ENCODE data around the gene SAMD14.

The SAMD14 gene

GRCh38 chr17:50165066-50165465, 35.1 kb upstream of the SAMD14 start:
- DNase-seq = no peak

- no peak for DNase-seq
Measured at GRCh38 chr17:50164697-50164988, 34.7 kb upstream of the SAMD14 start.

DNA sequence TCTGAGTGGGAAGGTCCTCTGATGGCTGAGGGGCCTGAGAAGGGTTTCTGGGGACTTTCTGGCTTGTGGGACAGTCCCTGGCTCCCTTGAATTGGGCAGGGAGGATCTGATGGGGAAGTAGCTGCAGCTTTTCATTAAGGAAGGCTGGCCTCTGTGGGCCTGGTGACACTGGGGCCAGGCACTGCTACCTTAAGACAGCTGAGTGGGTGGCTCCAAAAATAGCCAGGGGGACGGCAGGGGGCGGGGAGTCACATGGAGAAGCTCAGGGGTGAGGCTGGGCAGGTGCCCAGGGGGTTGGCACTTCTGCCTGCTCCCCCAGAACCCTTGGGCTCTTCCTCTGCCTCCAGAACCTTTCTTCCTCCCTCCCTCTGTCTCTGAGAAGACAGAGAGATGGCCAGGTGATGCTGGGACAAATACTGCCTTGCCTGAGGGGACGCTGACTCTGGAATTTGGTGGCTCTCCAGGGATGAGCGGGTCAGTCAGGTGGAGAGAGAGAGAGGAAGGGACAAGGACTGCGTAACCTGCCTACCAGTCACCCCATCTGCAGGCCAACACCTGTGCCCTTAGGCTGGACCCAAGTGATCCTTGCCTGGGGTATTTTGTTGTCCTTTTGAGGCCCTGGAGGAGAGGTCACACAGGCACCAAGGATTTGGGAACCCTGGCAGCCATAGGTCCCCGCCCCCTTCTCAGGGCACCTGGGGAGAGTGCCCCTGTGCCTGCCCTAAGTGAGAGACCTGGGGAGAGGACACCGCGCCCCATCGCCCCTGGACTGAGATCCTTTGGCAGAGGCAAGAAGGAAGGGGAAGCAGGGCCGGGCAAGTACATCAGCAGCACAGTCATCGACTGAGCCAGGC, 34.1 kb upstream of the SAMD14 start:
- no peak for DNase-seq

- no peak for DNase-seq
Measured at GRCh38 chr17:50162466-50163254, 32.7 kb upstream of the SAMD14 start.

DNA sequence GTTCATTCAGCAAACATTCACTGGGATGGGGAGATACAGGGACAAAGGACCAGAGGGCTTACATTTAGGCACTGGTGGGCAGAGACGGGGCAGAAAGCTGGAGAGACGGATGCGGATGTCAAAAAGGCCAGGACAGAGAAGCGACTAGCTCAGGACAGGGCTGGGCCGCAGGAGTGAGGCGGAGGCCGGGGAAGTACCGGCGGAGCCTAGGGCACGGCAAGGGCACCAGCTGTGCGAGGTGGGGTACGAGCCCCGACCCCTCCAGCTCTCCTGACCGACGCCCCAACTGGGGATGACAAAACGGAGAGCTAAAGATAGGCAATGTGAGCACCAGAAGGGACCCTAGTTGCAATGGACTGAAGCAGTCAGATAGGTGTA, 31.9 kb upstream of the SAMD14 start:
- no peak for DNase-seq

GRCh38 chr17:50161023-50161910, 31.3 kb upstream of the SAMD14 start:
- DNase-seq = peak; percentile 90

- no peak for DNase-seq
Measured at GRCh38 chr17:50157891-50158290, 27.9 kb upstream of the SAMD14 start.

DNA sequence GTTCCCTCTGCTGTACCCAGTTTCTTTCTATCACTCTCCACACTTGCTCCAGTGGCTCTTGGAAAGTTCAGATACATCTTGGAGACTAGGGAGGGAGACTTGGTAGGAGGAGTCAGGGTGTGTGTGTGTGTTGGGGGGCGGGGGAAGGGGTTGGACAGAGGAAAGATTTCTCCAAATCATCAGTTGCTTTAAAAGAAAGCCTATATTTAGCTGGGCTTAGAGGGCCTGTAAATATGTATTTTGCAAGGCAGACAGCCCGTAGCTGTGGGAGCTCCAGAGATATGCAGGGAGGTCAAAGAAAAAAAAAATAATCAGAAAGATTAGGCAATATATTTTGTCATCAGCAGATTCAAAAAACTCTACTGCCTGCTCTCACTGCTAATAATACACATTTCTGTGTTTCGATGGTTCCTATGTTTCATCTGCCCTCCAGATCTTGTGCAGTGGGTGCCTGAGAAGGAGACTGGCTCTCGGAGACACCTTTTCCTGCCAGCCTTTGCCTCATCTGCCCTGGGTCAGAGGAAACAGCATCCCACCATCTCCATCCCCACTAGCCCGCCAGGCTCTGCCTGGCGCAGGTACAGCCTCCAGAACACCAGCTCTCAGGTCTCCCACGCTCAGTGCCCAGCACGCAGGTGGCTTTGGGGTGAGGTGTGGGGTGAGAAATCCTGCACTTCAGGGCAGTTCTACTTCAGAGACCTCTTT, 25.3 kb upstream of the SAMD14 start:
- no peak for DNase-seq

DNA sequence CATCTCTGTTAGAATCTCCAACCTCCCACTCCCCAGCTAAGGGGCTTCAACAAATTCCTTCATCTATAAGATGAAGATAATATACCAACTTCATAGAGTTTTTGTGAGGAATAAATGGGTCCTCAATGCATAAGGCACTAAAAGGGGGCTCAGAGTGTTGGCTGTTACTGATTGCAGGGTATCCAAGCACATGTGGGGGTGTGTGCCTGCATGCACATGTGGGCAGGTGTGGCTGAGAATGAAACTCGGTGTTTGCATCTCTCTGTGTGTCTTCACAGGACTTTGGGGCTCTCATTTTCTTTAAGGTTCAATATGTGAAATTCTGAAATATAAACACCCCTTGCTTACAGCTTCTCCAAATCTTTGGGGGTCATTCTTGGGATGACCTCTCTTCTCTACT, 24.6 kb upstream of the SAMD14 start:
- DNase-seq = no peak

DNA sequence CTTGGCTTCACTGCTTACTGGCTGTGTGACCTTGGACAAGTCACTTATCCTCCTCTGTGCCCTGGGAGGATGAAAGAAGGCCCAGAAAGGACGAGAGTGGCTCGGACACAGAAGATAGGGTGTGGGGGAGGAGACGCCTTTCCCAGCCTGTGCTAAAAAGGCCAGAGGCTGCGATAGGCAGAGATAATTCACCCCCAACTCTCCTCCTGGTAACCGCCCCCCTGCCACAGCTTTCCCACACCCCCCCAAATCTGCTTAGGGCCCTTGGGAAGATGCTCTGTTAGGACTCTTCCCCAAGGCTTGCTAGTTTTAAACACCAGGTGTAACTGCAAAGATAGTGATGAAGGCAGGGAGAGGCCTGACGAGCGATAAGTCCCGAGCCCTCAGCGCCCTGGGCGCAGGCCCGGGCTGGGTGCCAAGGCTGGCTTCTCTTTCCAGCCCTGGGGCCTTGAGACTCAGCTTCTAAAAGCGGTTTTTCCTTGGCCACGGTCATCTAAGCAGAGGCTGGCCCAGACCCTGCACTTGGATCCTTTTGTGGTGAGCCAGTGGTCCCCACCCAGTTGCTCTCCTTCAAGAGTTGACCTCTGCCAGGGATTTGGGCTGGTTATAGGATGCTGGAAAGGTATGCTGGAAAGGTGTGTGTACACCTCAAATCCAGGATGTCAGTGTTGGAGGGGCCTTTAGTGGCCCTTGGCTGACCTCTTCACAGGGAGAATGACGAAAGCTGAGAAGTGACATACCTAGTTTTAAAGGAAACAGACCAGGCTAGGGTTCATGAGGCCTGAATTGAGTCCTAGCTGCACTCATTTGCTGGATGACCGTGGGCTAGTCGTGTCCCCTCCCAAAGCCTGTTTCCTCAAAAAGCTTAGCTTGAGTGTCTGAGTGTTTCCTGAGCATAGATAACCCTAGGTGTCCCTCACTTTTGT, 24.0 kb upstream of the SAMD14 start:
- DNase-seq = no peak

DNA sequence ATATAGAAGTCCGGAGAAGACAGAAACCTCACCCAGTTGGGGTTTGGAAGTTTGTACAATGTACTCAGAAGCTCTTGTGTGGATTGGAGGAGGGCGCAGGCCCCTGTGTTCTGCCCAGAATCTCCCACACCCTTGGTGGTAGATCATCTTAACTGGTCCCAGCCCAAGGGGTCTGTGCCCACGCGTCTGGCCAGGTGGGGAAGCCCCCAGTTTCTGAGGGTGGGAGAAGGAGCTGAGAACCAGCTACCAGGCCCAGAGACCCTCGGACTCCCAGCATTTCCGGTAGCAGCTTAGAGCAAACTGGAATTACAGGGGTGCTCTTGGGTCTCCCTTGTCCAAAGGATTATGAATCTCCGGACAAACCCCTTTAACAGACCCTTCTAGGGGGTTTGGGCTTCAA, 22.8 kb upstream of the SAMD14 start:
- no peak for DNase-seq

DNA sequence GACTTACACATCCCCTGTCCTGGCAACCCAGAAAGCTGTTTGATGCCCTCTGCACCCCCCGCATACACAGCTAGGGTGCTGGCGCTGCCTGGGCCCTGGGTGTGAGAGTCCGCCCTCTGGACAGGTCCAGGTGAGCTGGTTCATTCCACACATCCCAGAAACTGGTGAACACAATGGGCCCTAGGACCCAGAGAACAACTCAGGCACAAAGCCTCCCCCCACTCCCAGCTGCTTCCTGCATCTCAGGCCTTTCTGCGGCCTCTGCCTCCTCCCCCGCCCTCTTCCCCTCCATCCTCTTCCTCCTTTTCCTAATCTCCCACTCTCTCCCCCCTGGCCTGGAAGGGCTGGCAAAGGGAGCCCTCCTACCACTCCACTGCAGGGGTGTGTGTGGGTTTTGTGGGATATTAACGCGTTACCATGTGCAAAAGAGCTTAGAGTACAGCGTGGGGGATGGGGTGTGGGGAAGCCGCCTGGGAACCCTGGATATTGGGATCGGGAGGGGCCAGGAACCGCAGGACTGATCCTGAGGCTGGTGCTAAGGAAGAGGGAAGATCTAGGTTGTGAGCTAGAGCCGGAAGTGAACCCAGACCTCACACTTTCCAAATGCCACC, 22.1 kb upstream of the SAMD14 start:
- DNase-seq = peak; percentile 90

DNA sequence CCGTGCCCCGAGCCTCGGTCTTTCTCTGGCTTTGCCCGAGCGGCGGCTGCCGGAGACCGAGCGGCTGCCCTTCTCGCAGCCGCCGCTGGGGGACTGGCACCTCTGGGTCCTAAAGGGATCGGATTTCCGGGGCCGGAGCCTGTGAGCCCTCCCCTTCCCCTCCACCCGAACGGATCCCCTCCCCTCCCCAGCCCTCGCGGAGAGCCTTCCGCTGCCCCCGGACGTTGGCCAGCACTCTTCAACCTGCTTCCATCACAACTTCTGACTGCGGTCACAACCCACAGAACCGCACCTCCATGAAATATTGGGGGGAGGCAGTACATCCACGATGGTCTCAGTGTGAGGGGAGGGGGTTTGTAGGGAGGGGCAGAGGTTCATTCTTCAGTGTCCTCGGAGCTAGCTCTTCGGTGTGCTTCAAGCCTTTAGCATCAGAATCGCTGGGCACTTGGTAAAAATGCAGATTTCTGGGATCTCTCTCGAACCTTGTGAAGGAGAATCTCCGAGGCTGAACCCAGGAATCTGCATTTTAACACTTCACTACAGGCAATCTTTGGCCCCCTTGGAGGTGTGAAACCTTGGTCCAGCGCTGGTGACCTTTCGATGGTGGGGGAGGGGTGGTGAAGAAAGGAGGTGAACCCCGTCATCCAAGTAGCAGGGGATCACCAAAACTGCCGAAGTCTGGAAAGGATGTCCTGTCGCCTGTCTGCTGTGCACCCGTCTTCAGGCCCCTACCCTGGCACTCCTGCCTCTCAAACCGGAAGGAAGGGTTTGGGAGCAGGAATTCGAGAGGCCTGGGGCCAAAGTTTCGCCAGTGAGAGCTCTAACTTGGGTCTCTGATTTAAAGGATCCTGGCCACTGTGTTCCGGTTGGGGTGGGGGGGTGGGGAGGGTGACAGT, 21.3 kb upstream of the SAMD14 start:
- peak; percentile 93 for DNase-seq

DNA sequence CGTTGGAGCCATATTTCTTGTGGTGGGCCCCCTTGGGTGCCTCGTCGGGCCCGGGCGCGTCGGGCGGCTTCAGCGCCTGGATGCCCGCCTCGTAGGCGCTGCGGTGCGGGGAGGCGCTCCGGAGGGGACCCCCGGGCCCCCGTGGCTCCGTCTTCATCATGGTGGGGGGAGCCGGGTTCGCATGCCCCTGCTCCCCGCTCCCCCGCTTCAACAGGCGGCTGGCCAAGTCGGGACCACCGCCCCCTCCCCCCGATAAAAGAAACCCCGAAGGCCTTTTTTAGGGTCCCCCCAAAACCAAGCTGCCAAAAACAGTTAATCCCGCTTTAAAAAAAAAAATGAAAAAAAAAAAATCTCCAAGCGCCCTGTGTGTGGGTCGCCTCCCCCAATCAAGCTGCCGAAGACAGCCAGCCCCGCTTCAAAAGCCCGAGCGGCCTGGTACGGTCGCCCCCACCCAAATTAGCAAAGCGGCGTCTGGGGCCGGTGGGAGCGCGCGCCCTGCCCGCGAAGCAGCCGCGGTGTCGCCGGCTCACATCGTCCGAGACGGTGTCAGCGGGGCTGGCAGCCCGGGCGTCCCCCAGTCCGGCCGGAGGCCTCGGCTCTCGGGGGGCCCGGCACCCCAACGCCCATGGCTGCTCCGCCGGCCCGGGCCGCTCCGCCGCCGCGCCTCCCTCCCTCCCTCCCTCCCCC, 20.5 kb upstream of the SAMD14 start, which contains the start of gene PPP1R9B:
Gene PPP1R9B, minus strand, starts transcription at position 324 of the 687 bp plus-strand sequence. Its CDS starts 164 bp downstream, at position 160.
- no peak for DNase-seq

DNA sequence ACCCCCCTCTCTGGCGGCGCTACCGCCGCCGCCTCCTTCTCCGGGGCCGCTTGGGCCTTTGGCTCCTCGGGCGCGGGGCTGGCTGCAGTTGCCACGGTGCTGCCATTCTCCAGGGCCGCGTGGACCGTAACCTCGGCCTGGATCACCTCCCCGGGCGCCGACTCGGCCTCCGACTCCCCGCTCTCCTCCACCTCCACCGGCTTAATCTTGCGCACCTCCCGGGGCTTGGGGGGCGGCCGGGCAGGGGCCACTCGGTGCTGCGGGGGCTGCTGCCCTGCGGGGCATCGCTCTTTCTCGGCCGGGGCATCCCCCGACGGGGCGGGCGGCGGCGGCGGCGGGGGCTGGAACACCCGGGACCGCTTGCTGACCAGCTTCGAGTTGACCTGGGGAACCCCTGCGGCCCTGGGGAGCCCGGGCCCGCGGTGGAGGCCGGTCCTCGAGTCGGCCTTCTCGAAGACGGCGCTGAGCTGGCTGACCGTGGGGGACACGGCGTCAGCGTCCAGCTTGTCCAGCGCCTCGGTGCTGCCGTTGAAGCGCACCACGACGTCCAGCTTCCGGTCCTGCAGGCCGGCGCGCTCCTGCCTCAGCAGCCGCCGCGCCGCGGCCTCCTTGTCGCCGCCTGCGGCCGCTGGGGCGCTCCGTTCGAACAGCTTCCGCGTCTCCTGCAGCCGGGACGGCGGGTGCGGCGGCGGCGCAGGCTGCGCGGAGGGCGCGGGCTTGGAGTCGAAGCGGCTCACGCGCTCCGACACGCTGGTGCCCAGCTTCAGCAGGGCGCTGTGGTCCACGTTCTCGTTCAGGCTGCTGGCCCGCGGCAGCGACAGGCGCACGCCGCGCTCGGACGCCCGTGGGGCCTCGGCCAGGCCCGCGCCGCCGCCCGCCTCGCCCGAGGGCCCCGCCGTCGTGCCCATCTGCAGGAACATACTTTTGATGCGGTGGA, 19.7 kb upstream of the SAMD14 start:
- DNase-seq = peak; percentile 41

- DNase-seq = no peak
Measured at GRCh38 chr17:50149091-50149416, 19.1 kb upstream of the SAMD14 start.

DNA sequence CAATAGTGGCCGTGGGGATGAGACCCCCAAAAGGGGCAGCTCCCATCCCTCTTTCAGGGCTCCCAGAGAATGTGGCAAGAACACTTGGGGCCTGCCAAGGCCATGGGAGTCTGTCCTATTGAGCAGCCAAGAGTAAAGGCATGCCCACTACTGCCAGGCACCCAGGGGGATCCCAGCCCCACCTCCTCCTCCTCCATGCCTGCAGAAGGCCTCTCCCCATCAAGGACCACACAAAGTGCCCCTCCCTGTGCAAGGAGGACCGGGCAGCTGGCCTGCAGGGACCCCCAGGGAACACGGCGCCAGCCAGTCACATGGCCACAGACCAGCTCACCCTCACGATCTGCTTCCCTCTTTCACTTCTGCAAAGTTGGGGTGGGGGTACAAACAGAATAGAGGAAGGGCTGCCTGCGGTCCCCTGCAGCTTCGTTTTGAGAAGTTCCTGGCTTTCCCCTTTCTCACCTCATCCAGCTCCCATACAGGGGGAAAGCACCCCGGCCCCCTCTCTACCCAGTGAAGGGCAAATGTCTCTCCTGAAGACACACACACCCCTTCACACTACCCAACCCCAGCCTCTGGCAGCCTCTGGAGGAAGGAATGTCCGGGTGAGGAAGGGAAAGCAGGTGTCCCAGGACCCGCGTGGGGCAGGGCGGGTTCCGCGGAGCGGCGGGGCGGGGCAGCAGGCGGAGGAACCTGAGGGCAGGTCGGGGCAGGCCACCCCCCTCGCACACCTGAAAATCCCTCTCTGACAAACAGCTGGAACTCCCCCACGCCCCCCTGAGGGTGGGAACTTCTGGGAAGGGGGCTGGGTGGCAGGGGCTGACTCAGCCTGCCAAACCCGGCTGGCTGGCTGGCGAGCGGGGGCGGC, 18.5 kb upstream of the SAMD14 start:
- DNase-seq = peak; percentile 51

Measured in fibroblast of skin of abdomen (primary cell).